Parathyroid adenoma (tissue), 2 donors: ENCODE measurements around the gene ERFE.

Experiments
- H2AFZ ChIP-seq: fragments of 300-600 bp; sonication (generic); one replicate; pipeline ENCODE4 v1.7.0; 2017; ENCODE audit warnings: antibody characterized with exemption, mild to moderate bottlenecking
- H3K27ac ChIP-seq: fragments of 300-600 bp; sonication (generic); one replicate; pipeline ENCODE4 v1.7.0; 2017
- H3K27me3 ChIP-seq: fragments of 300-600 bp; sonication (generic); one replicate; pipeline ENCODE4 v1.7.0; 2017; ENCODE audit warnings: low read length; ENCODE audit not compliant: control insufficient read depth, insufficient read depth
- H3K36me3 ChIP-seq: fragments of 300-600 bp; sonication (generic); one replicate; pipeline ENCODE4 v1.7.0; 2017; ENCODE audit warnings: low read length; ENCODE audit not compliant: control insufficient read depth, insufficient read depth
- H3K4me1 ChIP-seq: fragments of 300-600 bp; sonication (generic); one replicate; pipeline ENCODE4 v1.7.0; 2017; ENCODE audit warnings: control low read depth
- H3K4me2 ChIP-seq: fragments of 300-600 bp; sonication (generic); one replicate; pipeline ENCODE4 v1.7.0; 2017; ENCODE audit warnings: low read length
- H3K4me3 ChIP-seq: fragments of 300-600 bp; sonication (generic); one replicate; pipeline ENCODE4 v1.7.0; 2017; ENCODE audit warnings: low read depth, low read length
- H3K79me2 ChIP-seq: fragments of 300-600 bp; sonication (generic); one replicate; pipeline ENCODE4 v1.7.0; 2017; ENCODE audit warnings: control low read depth
- H3K9ac ChIP-seq: fragments of 300-600 bp; sonication (generic); one replicate; pipeline ENCODE4 v1.7.0; 2017; ENCODE audit warnings: mild to moderate bottlenecking
- H3K9me3 ChIP-seq: fragments of 300-600 bp; sonication (generic); one replicate; pipeline ENCODE4 v1.7.0; 2017; ENCODE audit warnings: low read length; ENCODE audit not compliant: control insufficient read depth
- CTCF ChIP-seq: fragments of 300-600 bp; sonication (generic); IDR thresholded peaks from one replicate; pipeline ENCODE4 v1.7.0; 2017; ENCODE audit warnings: antibody characterized with exemption, mild to moderate bottlenecking
- donor health status: primary hyperparathyroidism.

The ERFE gene

GRCh38 chr2:238133499-238134392 is 25.0 kb upstream of the ERFE start:
- Histone ChIP-seq H3K27ac (no peak overlapping the region), H3K9ac (no peak overlapping the region), H2AFZ (no peak overlapping the region), H3K27me3 (no peaks in the 10 kb centered on the region), H3K4me2 (no peak overlapping the region), H3K4me3 (no peak overlapping the region), H3K79me2 (no peaks in the 10 kb centered on the region), H3K4me1 (no peaks in the 10 kb centered on the region), H3K9me3 (no peaks in the 10 kb centered on the region), H3K36me3 (no peaks in the 10 kb centered on the region)
- no peak for TF ChIP-seq CTCF

GRCh38 chr2:238134393-238134785 is 24.4 kb upstream of the ERFE start:
- H3K4me1 ChIP-seq, result no peaks in the 10 kb centered on the region
- no peaks in the 10 kb centered on the region for H3K27me3 ChIP-seq
- H3K36me3 ChIP-seq, result no peaks in the 10 kb centered on the region
- no peak overlapping the region for H3K9ac ChIP-seq
- H2AFZ ChIP-seq, result no peak overlapping the region
- H3K27ac ChIP-seq, result no peak overlapping the region
- no peaks in the 10 kb centered on the region for H3K9me3 ChIP-seq
- no peaks in the 10 kb centered on the region for H3K79me2 ChIP-seq
- no peak overlapping the region for H3K4me2 ChIP-seq
- no peak overlapping the region for H3K4me3 ChIP-seq
- no peak for TF ChIP-seq CTCF

GRCh38 chr2:238135601-238136150 is 23.1 kb upstream of the ERFE start:
- Histone ChIP-seq H3K36me3 (no peaks in the 10 kb centered on the region), H3K79me2 (no peaks in the 10 kb centered on the region), H3K9ac (no peak overlapping the region), H3K27me3 (no peaks in the 10 kb centered on the region), H3K4me2 (no peak overlapping the region), H3K9me3 (no peaks in the 10 kb centered on the region), H2AFZ (no peak overlapping the region), H3K4me3 (no peak overlapping the region), H3K4me1 (no peaks in the 10 kb centered on the region), H3K27ac (no peak overlapping the region)
- no peak for TF ChIP-seq CTCF

- no peak overlapping the region for H3K27ac ChIP-seq
- H3K9me3 ChIP-seq, result no peaks in the 10 kb centered on the region
- no peaks in the 10 kb centered on the region for H3K4me1 ChIP-seq
Observed at GRCh38 chr2:238136820-238137537, 21.8 kb upstream of the ERFE start.

More at GRCh38 chr2:238136820-238137537, 21.8 kb upstream of the ERFE start:
- Histone ChIP-seq H2AFZ (no peak overlapping the region), H3K9ac (no peak overlapping the region), H3K4me3 (no peak overlapping the region), H3K27me3 (no peaks in the 10 kb centered on the region), H3K36me3 (no peaks in the 10 kb centered on the region), H3K79me2 (no peaks in the 10 kb centered on the region), H3K4me2 (no peak overlapping the region)
- TF ChIP-seq CTCF, result no peak
